Natural killer cell treated with Interleukin-12 subunit alpha and Interleukin-12 subunit beta and Interleukin-15 and Interleukin-18, amount 100 ng/mL, for 72 hours (primary cell): ENCODE data around the gene ZNF273. TPM values are rescaled to one million over a fixed set of nuclear protein-coding genes. Genes with fewer than 3 reads are reported as not detected.

Experiments used
- ATAC-seq, 2 donors: fragments of 150-1000 bp; cut with Tn5 transposase in 1 of 2; sonication (Bioruptor Pico), chemical (Tn5 transposase) in 1 of 2; 2 replicates each; pipeline ENCODE4 v1.10.0; 2021
- DNase-seq: peaks from one replicate; pipeline ENCODE4 v3.0.0; 2022; ENCODE audit warnings: low spot score
- H3K27ac Mint-ChIP-seq, 2 donors: 1 replicate in 1 of 2; 2 replicates in 1 of 2; pipeline ENCODE4 v1.8.0; 2022; ENCODE audit warnings: mixed read lengths in 2 of 2, mild to moderate bottlenecking in 1 of 2, moderate library complexity in 1 of 2
- H3K27me3 Mint-ChIP-seq, 2 donors: 1 replicate in 1 of 2; 2 replicates in 1 of 2; pipeline ENCODE4 v1.8.0; 2022; ENCODE audit warnings: mixed read lengths in 2 of 2
- H3K36me3 Mint-ChIP-seq: one replicate; pipeline ENCODE4 v1.8.0; 2022; ENCODE audit warnings: mixed read lengths
- H3K4me1 Mint-ChIP-seq, 2 donors: 1 replicate in 1 of 2; 2 replicates in 1 of 2; pipeline ENCODE4 v1.8.0; 2022; ENCODE audit warnings: low read depth in 2 of 2, mixed read lengths in 2 of 2, mild to moderate bottlenecking in 1 of 2
- H3K4me3 Mint-ChIP-seq: one replicate; pipeline ENCODE4 v1.8.0; 2022; ENCODE audit warnings: mixed read lengths
- H3K9me3 Mint-ChIP-seq: 2 replicates; pipeline ENCODE4 v1.8.0; 2022; ENCODE audit warnings: mixed read lengths
- total RNA-seq, 2 donors: library from RNA; stranded (reverse); gene quantifications; one replicate each; pipeline ENCODE4 v1.2.3, GENCODE V29; 2022

ZNF273 gene
- total RNA-seq, 2 donors from 2014 or later = 5.5 to 6.3 TPM

DNA sequence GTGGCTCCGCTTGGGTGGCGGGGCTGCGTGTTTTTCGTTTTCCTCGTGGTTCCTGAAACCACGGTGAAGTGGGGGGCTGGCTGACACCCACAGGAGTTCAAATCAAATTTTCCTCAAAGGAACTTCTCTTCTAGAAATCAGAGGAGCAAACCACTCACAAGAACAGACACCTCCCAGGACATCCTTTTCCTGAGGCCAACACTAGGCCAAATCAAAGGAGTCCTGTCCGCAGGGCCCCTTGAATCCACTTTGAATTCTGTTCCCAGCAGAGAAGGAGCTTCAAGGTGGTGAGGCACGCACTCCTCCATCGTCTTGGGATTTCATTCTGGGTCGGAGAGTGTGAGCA, 29.9 kb upstream of the ZNF273 start:
- Mint-ChIP-seq H3K36me3 (no peaks in the 10 kb centered on the region), H3K27ac (no peak overlapping the region), H3K4me3 (no peak overlapping the region), H3K9me3 (no peaks in the 10 kb centered on the region), H3K27me3 (peaks cover 0 to 6% of the 10 kb centered on the region in 2 donors), H3K4me1 (peaks cover 0 to 5% of the 10 kb centered on the region in 2 donors)
- no peak for DNase-seq
- no peak for ATAC-seq

GRCh38 chr7:64873517-64873916, 29.6 kb upstream of the ZNF273 start:
- no peak for ATAC-seq

GRCh38 chr7:64874114-64874513, 29.0 kb upstream of the ZNF273 start:
- Mint-ChIP-seq H3K27me3 (peaks cover 6% of the 10 kb centered on the region in 2 donors), H3K4me3 (no peak overlapping the region), H3K4me1 (peaks cover 0 to 5% of the 10 kb centered on the region in 2 donors), H3K27ac (no peak overlapping the region), H3K36me3 (no peaks in the 10 kb centered on the region), H3K9me3 (no peaks in the 10 kb centered on the region)
- ATAC-seq = no peak
- no peak for DNase-seq

More at GRCh38 chr7:64873517-64873916, 29.6 kb upstream of the ZNF273 start:
- DNase-seq = no peak
- H3K27ac Mint-ChIP-seq = no peak overlapping the region
- no peaks in the 10 kb centered on the region for H3K36me3 Mint-ChIP-seq
- H3K9me3 Mint-ChIP-seq = no peaks in the 10 kb centered on the region
- no peak overlapping the region for H3K4me3 Mint-ChIP-seq
- peaks cover 0 to 6% of the 10 kb centered on the region in 2 donors for H3K27me3 Mint-ChIP-seq
- H3K4me1 Mint-ChIP-seq = peaks cover 0 to 5% of the 10 kb centered on the region in 2 donors

DNA sequence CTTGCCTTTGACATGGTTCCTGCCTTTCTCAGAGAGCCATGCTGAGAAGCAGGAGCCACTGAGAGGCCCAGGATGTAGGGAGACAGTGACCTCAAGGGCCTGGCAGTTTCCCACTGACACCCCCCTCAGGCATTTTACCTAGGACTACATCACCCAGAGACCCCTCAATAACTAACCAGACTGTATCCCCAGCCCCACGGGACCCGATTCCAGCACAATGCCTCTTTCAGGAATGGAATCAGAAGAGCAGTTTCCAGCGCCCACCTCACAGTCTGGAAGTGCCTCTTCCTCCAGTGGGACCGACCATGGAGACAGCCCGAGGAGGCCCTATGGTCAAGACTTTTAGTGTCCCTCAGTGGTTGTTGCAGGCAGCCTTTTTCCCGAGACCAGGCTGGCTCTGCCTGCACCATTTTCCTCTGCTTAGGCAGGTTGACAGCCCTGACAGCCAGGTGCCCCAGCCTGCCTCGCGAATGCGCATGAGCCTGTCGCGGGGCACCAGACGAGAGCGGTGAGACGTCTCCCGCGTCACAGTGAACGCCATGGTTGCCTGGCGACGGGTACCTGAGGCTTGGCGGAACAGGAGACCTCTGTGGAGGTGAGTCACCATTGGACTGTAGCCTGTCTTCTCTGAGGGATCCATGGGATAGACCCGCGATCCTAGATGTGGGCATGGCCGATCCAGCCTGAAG, 28.4 kb upstream of the ZNF273 start:
- no peak overlapping the region for H3K27ac Mint-ChIP-seq
- ATAC-seq (no peak), DNase-seq (no peak)
- no peaks in the 10 kb centered on the region for H3K36me3 Mint-ChIP-seq
- no peaks in the 10 kb centered on the region for H3K9me3 Mint-ChIP-seq
- peaks cover 6% of the 10 kb centered on the region in 2 donors for H3K27me3 Mint-ChIP-seq
- peaks cover 0 to 5% of the 10 kb centered on the region in 2 donors for H3K4me1 Mint-ChIP-seq
- H3K4me3 Mint-ChIP-seq = no peak overlapping the region

DNA sequence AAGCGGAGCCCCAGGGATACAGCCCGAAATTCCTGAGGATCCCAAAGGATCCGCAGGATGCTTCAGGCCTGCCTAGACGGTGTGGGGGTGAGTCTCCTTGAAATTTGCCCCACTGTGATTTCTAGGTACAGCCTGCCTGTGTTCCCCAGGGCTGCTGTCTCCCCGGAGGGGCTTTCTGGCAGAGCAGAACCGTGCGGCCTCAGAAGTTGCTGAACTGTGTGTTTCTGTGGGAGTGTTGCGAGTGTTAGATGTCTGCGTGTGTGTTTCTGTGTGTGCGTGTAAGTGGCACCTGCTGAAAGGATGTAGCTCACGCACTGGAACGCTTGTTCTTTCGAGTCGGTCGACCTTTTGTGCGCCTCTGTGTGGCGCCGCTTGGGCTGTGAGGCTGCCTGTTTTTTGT, 27.8 kb upstream of the ZNF273 start:
- peaks cover 0 to 5% of the 10 kb centered on the region in 2 donors for H3K4me1 Mint-ChIP-seq
- DNase-seq (no peak), ATAC-seq (no peak)
- no peak overlapping the region for H3K4me3 Mint-ChIP-seq
- H3K27me3 Mint-ChIP-seq = peaks cover 6% of the 10 kb centered on the region in 2 donors
- H3K9me3 Mint-ChIP-seq = no peaks in the 10 kb centered on the region
- no peaks in the 10 kb centered on the region for H3K36me3 Mint-ChIP-seq
- no peak overlapping the region for H3K27ac Mint-ChIP-seq

DNA sequence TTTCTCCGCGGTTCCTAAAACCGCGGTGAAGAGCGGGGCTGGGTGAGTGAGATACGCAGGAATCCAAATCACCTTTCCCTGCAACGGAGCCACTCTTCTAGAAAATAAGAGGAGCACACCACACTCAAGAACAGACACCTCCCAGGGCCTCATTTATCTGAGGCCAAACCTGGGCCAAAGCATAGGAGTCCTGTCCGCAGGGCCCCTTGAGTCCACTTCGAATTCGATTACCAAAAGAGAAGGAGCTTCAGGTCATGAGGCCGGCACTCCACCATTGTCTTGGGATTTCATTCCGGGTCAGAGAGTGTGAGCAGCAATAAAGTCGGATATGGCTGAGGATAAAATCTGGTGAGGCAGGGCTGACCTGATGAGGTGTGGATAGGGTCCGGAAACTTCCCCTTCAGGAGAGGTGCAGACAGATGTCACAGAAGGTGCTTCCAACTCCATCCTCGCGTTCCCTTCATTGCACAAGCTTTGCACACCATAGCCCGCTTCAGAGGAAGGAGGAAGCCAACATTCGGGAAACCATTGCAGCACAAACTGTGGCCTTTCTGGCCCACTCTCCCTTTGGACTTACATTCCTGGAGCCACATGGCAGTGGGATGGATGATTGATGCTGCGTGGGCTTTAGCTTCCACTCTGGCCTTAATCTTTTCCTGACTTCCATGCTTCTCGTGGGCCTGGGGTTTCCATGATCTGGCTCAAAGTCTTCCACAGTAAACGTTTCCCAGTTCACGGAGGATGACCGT, 27.2 kb upstream of the ZNF273 start:
- Mint-ChIP-seq H3K27me3 (peaks cover 6% of the 10 kb centered on the region in 2 donors), H3K27ac (no peak overlapping the region), H3K36me3 (no peaks in the 10 kb centered on the region), H3K9me3 (no peaks in the 10 kb centered on the region), H3K4me1 (peaks cover 0 to 5% of the 10 kb centered on the region in 2 donors), H3K4me3 (no peak overlapping the region)
- ATAC-seq (no peak), DNase-seq (no peak)

- H3K36me3 Mint-ChIP-seq = no peaks in the 10 kb centered on the region
- H3K27me3 Mint-ChIP-seq = peaks cover 6 to 9% of the 10 kb centered on the region in 2 donors
- no peaks in the 10 kb centered on the region for H3K9me3 Mint-ChIP-seq
- no peak overlapping the region for H3K27ac Mint-ChIP-seq
- no peak overlapping the region for H3K4me3 Mint-ChIP-seq
- DNase-seq (no peak), ATAC-seq (peak; percentile 58 to 73)
- H3K4me1 Mint-ChIP-seq = peaks cover 0 to 5% of the 10 kb centered on the region in 2 donors
These were observed 26.0 kb upstream of the ZNF273 start for GRCh38 chr7:64876792-64877713.

DNA sequence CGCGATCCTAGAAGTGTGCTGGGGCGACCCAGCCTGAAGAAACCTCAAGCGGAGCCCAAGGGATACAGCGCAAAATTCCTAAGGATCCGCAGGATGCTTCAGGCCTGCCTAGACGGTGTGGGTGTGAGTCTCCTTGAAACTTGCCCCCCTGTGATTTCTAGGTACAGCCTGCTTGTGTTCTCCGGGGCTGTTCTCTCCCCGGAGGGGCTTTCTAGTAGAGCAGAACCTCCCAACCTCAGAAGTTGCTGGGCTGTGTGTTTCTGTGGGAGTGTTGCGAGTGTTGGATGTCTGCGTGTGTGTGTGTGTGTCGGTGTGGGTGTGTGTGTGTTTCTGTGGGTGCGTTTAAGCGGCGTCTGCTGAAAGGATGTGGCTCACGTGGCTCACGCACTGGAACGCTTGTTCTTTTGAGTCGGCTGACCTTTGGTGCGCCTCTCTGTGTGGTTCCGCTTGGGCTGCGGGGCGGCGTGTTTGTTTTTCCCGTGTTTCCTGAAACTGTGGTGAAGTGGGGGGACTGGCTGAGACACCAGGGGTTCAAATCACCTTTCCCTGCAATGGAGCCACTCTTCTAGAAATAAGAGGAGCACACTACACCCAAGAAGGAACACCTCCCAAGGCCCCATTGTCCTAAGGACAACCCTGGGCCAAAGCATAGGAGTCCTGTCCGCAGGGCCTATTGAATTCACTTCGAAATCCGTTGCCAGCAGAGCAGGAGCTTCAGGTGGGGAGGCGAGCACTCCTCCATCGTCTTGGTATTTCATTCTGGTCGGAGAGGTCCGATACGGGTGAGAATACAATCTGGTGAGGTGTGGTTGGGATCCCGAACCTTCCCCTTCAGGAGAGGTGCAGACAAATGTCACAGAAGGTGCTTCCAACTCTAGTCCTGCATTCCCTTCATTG, 25.1 kb upstream of the ZNF273 start:
- H3K9me3 Mint-ChIP-seq = no peaks in the 10 kb centered on the region
- peaks cover 6 to 16% of the 10 kb centered on the region in 2 donors for H3K27me3 Mint-ChIP-seq
- no peak overlapping the region for H3K27ac Mint-ChIP-seq
- no peak overlapping the region for H3K4me3 Mint-ChIP-seq
- no peaks in the 10 kb centered on the region for H3K36me3 Mint-ChIP-seq
- ATAC-seq = no peak
- H3K4me1 Mint-ChIP-seq = peaks cover 0 to 9% of the 10 kb centered on the region in 2 donors
- no peak for DNase-seq

- no peak overlapping the region for H3K4me3 Mint-ChIP-seq
- no peak overlapping the region for H3K27ac Mint-ChIP-seq
- ATAC-seq (no peak), DNase-seq (no peak)
- H3K27me3 Mint-ChIP-seq = peaks cover 6 to 21% of the 10 kb centered on the region in 2 donors
- no peaks in the 10 kb centered on the region for H3K9me3 Mint-ChIP-seq
- H3K36me3 Mint-ChIP-seq = no peaks in the 10 kb centered on the region
- H3K4me1 Mint-ChIP-seq = peaks cover 0 to 9% of the 10 kb centered on the region in 2 donors
These were observed 24.4 kb upstream of the ZNF273 start for GRCh38 chr7:64878684-64879083.

DNA sequence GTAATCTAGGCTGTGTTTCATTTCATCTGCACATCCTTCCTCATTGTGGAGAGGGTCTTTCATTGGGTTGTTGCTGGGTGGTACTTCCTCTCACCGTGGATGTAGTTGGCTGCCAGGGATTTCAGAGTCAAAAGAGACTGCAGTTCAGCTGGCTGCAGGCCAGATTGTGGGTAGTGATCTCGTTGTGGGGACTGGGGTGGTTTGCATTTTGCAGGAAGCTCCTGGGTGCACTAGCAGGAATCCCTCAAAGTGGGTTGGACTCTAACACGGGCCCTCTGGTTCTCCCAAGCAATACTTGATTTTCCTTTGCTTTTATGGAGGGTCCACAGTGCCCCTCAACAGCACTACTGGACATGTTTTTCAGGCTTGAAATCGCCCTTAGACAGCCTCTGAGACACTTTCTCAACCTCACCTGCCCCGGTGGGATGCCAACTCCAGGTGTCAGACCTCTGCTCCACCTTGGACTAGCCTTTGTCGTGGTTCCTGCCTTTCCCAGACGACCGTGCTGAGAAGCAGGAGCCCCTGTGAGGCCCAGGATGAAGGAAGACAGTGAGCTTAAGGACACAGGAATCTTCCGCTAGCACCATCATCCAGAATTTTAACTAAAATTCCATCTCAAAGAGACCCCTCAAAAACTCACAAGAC, 23.9 kb upstream of the ZNF273 start:
- H3K36me3 Mint-ChIP-seq = no peaks in the 10 kb centered on the region
- no peak overlapping the region for H3K4me3 Mint-ChIP-seq
- H3K4me1 Mint-ChIP-seq = peaks cover 0 to 9% of the 10 kb centered on the region in 2 donors
- no peak overlapping the region for H3K27ac Mint-ChIP-seq
- ATAC-seq (no peak), DNase-seq (no peak)
- no peaks in the 10 kb centered on the region for H3K9me3 Mint-ChIP-seq
- peaks cover 12 to 26% of the 10 kb centered on the region in 2 donors for H3K27me3 Mint-ChIP-seq

DNA sequence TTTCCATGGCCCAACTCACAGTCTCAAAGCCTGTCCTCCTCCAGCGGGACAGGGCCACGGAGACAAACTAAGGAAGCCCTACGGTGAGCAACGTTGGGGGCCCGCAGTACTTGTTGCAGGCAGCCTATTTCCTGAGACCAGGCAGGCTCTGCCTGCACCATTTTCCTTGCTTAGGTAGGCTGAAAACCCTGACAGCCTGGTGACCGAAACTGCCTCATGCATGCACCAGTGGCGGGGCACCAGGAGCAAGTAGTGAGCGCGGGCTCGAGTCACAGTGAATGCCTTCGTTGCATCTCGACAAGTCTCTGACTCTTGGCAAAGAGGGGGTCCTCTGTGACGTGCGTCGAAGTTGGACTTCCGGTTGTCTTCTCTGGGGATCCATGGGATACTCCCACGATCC, 23.3 kb upstream of the ZNF273 start:
- DNase-seq (no peak), ATAC-seq (no peak)
- Mint-ChIP-seq H3K4me1 (peaks cover 0 to 9% of the 10 kb centered on the region in 2 donors), H3K27me3 (peaks cover 14 to 31% of the 10 kb centered on the region in 2 donors), H3K9me3 (no peaks in the 10 kb centered on the region), H3K27ac (no peak overlapping the region), H3K36me3 (no peaks in the 10 kb centered on the region), H3K4me3 (no peak overlapping the region)

GRCh38 chr7:64880322-64881297, 22.5 kb upstream of the ZNF273 start:
- no peak overlapping the region for H3K27ac Mint-ChIP-seq
- peaks cover 21 to 39% of the 10 kb centered on the region in 2 donors for H3K27me3 Mint-ChIP-seq
- ATAC-seq (no peak), DNase-seq (no peak)
- no peaks in the 10 kb centered on the region for H3K9me3 Mint-ChIP-seq
- H3K36me3 Mint-ChIP-seq = no peaks in the 10 kb centered on the region
- H3K4me1 Mint-ChIP-seq = peaks cover 0 to 9% of the 10 kb centered on the region in 2 donors
- no peak overlapping the region for H3K4me3 Mint-ChIP-seq
